Measurements from ENCODE around the gene MYOZ3.

Gene MYOZ3

GRCh38 chr5:150659360-150660107 is 1.5 kb upstream of the MYOZ3 start:
- DNase-seq (ENCODE audit: low spot score) = no peak

GRCh38 chr5:150660108-150660831 is 781 bp upstream of the MYOZ3 start:
- no peak for DNase-seq (ENCODE audit: low spot score)

- DNase-seq (ENCODE audit: low spot score) = no peak
Measured at GRCh38 chr5:150661821-150662596, 958 bp downstream of the MYOZ3 start.

GRCh38 chr5:150662731-150663516 is 1.9 kb downstream of the MYOZ3 start:
- DNase-seq (ENCODE audit: low spot score) = no peak

- no peak for DNase-seq (ENCODE audit: low spot score)
Measured at GRCh38 chr5:150663936-150664335, 2.9 kb downstream of the MYOZ3 start.

GRCh38 chr5:150665044-150665443 is 4.0 kb downstream of the MYOZ3 start:
- DNase-seq (ENCODE audit: low spot score) = no peak

- DNase-seq (ENCODE audit: low spot score) = no peak
Measured at GRCh38 chr5:150670275-150670947, 9.4 kb downstream of the MYOZ3 start.

- DNase-seq (ENCODE audit: low spot score) = no peak
Measured at GRCh38 chr5:150670948-150671310, 9.9 kb downstream of the MYOZ3 start.

GRCh38 chr5:150671509-150672236 is 10.6 kb downstream of the MYOZ3 start:
- no peak for DNase-seq (ENCODE audit: low spot score)

- DNase-seq (ENCODE audit: low spot score) = no peak
Measured at GRCh38 chr5:150672237-150672883, 11.3 kb downstream of the MYOZ3 start.

- DNase-seq (ENCODE audit: low spot score) = no peak
Measured at GRCh38 chr5:150672884-150673275, 11.8 kb downstream of the MYOZ3 start.

- DNase-seq (ENCODE audit: low spot score) = no peak
Measured at GRCh38 chr5:150674341-150674821, 13.3 kb downstream of the MYOZ3 start.

GRCh38 chr5:150675069-150675468 is 14.0 kb downstream of the MYOZ3 start:
- DNase-seq (ENCODE audit: low spot score) = no peak

GRCh38 chr5:150676578-150676977 is 15.5 kb downstream of the MYOZ3 start:
- DNase-seq (ENCODE audit: low spot score) = no peak

GRCh38 chr5:150689120-150689519 is 28.1 kb downstream of the MYOZ3 start:
- no peak for DNase-seq (ENCODE audit: low spot score)

GRCh38 chr5:150690760-150691159 is 29.7 kb downstream of the MYOZ3 start:
- DNase-seq (ENCODE audit: low spot score) = no peak

- no peak for DNase-seq (ENCODE audit: low spot score)
Measured at GRCh38 chr5:150692276-150692675, 31.2 kb downstream of the MYOZ3 start.

- DNase-seq (ENCODE audit: low spot score) = no peak
Measured at GRCh38 chr5:150694612-150695011, 33.6 kb downstream of the MYOZ3 start.

GRCh38 chr5:150700246-150700593 is 39.2 kb downstream of the MYOZ3 start:
- DNase-seq (ENCODE audit: low spot score) = no peak
